A549 (cell line): Measurements from ENCODE around the gene HLA-A. TPM values are rescaled to one million over a fixed set of nuclear protein-coding genes. Genes with fewer than 3 reads are reported as not detected.
A peak's percentile ranks its signal among the peaks of the same experiment; 100 is the strongest.

Experiments used
- ATAC-seq, 2 experiments: fragments of 200-7000 bp in 1 of 2; fragments of >200 bp in 1 of 2; cut with Nextera tagmentation in 1 of 2; cut with Tn5 transposase in 1 of 2; 3 replicates each; pipeline versions ENCODE4 v1.8.0 to v1.9.1; 2018 to 2020; ENCODE audit warnings: mild to moderate bottlenecking in 1 of 2, moderate library complexity in 1 of 2
- CTCF ChIA-PET: fragments of 300-600 bp; sonication (Branson Sonifier 250); formaldehyde crosslinking; extraction: SDS; loops from one replicate; lab custom pipeline; 2021; ENCODE audit warnings: antibody characterized with exemption, inconsistent platforms; lab: Yijun Ruan, JAX
- POLR2A ChIA-PET: fragments of 350-600 bp; formaldehyde crosslinking; extraction: SDS; loops from one replicate; lab custom pipeline; 2021; ENCODE audit warnings: antibody characterized with exemption, inconsistent platforms; lab: Yijun Ruan, JAX
- DNase-seq, 2 experiments: peaks; one replicate each; pipeline versions ENCODE4 v3.0.0 to v3.0.0-alpha.2; 2011 to 2016; ENCODE audit warnings: low read depth in 1 of 2, low spot score in 1 of 2
- FAIRE-seq: peaks from 2 replicates; lab custom pipeline; 2011; peaks lifted over from hg19 to GRCh38; lab: Jason Lieb, UNC
- H3K27ac ChIP-seq, 2 experiments: fragments of >200 bp; sonication (Bioruptor Twin); formaldehyde crosslinking; 3 replicates each; pipeline ENCODE4 v1.5.1; 2016 to 2017
- H3K4me1 ChIP-seq: fragments of >200 bp; sonication (Bioruptor Twin); formaldehyde crosslinking; 3 replicates; pipeline ENCODE4 v1.6.1; 2016
- H3K4me2 ChIP-seq: fragments of >200 bp; sonication (Bioruptor Twin); formaldehyde crosslinking; 3 replicates; pipeline ENCODE4 v1.6.1; 2016
- H3K4me3 ChIP-seq: fragments of >200 bp; sonication (Bioruptor Twin); formaldehyde crosslinking; 3 replicates; pipeline ENCODE4 v1.5.1; 2016
- H3K9me3 ChIP-seq: fragments of >200 bp; sonication (Bioruptor Twin); formaldehyde crosslinking; 3 replicates; pipeline ENCODE4 v1.6.1; 2016
- CBX8 ChIP-seq: fragments of 200-600 bp; sonication (generic); IDR thresholded peaks from 2 replicates; pipeline ENCODE4 v1.6.1; 2016
- CEBPB ChIP-seq, 2 experiments: fragments of >200 bp in 1 of 2; sonication (Bioruptor Twin) in 1 of 2; formaldehyde crosslinking in 1 of 2; IDR thresholded peaks; 2 replicates each; pipeline ENCODE4 v1.6.1; 2012 to 2016
- FOSB ChIP-seq: fragments of 250-450 bp; sonication (Bioruptor Pico); IDR thresholded peaks from 2 replicates; pipeline ENCODE4 v1.5.0; 2020; ENCODE audit warnings: mild to moderate bottlenecking, moderate library complexity
- HOXB13 ChIP-seq: fragments of 250-450 bp; sonication (Bioruptor Pico); IDR thresholded peaks from 2 replicates; pipeline ENCODE4 v1.5.0; 2020; ENCODE audit warnings: low read depth, mild to moderate bottlenecking, moderate library complexity
- HOXB5 ChIP-seq: fragments of 250-450 bp; sonication (Bioruptor Pico); IDR thresholded peaks from 2 replicates; pipeline ENCODE4 v1.5.0; 2020; ENCODE audit warnings: mild to moderate bottlenecking, moderate library complexity
- JUNB ChIP-seq: fragments of >200 bp; sonication (Bioruptor Twin); formaldehyde crosslinking; IDR thresholded peaks from 2 replicates; pipeline ENCODE4 v1.6.1; 2016
- NFE2L2 ChIP-seq: fragments of 150-350 bp; conservative IDR thresholded peaks from 2 replicates; pipeline ENCODE4 v1.6.1; 2014; ENCODE audit warnings: low read length
- NPAS2 ChIP-seq: fragments of 250-450 bp; sonication (Bioruptor Pico); IDR thresholded peaks from 2 replicates; pipeline ENCODE4 v1.8.0; 2022; ENCODE audit warnings: mild to moderate bottlenecking, moderate library complexity, borderline replicate concordance
- NR3C1 ChIP-seq: fragments of >200 bp; sonication (Bioruptor Twin); formaldehyde crosslinking; IDR thresholded peaks from 3 replicates; pipeline ENCODE4 v1.6.1; 2017
- PHF8 ChIP-seq: fragments of 200-600 bp; sonication (generic); IDR thresholded peaks from 2 replicates; pipeline ENCODE4 v1.6.1; 2016; ENCODE audit warnings: low read depth, mild to moderate bottlenecking, antibody characterized with exemption, moderate library complexity, borderline replicate concordance
- RFX5 ChIP-seq: fragments of 450-650 bp; IDR thresholded peaks from 2 replicates; pipeline ENCODE4 v1.7.1; 2014; ENCODE audit warnings: antibody characterized with exemption, mild to moderate bottlenecking, moderate library complexity
- RNF2 ChIP-seq: fragments of 200-600 bp; sonication (generic); IDR thresholded peaks from 2 replicates; pipeline ENCODE4 v1.6.1; 2016; ENCODE audit warnings: low read depth, mild to moderate bottlenecking, antibody characterized with exemption, moderate library complexity, borderline replicate concordance
- SMC3 ChIP-seq: fragments of >200 bp; sonication (Bioruptor Twin); formaldehyde crosslinking; IDR thresholded peaks from 3 replicates; pipeline ENCODE4 v1.6.1; 2018; ENCODE audit warnings: inconsistent platforms
- TFCP2L1 ChIP-seq: fragments of 250-450 bp; sonication (Bioruptor Pico); IDR thresholded peaks from 2 replicates; pipeline ENCODE4 v1.5.0; 2021; ENCODE audit warnings: mild to moderate bottlenecking
- ZC3H11A ChIP-seq: fragments of 450-650 bp; IDR thresholded peaks from 2 replicates; pipeline ENCODE4 v1.6.1; 2014; ENCODE audit warnings: antibody characterized with exemption, mild to moderate bottlenecking
- WGBS: methylation state at CpG from one replicate; pipeline ENCODE4 v1.1.6; 2017; ENCODE audit errors: missing lambda C conversion rate; 5-methylcytosine and 5-hydroxymethylcytosine counted together
- polyA plus RNA-seq, 4 experiments: library from polyadenylated mRNA; depleted of rRNA in 3 of 4; stranded (reverse); fragments of >200 nt; fragmentation: RNase III in 1 of 4; extraction: RNeasy Plus Mini Kit Qiagen cat#74134 plus additional on column Dnase treatment in 1 of 4; gene quantifications; 2 replicates in 3 of 4; 3 replicates in 1 of 4; pipeline ENCODE4 v1.2.3, GENCODE V29; 2011 to 2017
- TF ChIP-seq, protein P1 (sequence below): IDR thresholded peaks from 2 replicates; pipeline ENCODE4 v1.6.1; 2012
- TF ChIP-seq, protein P2 (sequence below): fragments of >200 bp; sonication (Bioruptor Twin); formaldehyde crosslinking; IDR thresholded peaks from 3 replicates; pipeline ENCODE4 v1.5.1; 2016
- TF ChIP-seq, protein P3 (sequence below): fragments of 150-350 bp; IDR thresholded peaks from 2 replicates; pipeline ENCODE4 v1.6.1; 2014; ENCODE audit warnings: low read depth, mild to moderate bottlenecking, low read length

Gene HLA-A
- polyA plus RNA-seq, 2 of the 4 experiments (the other 2 are of a cell fraction), result 78.8 to 95.0 TPM

GRCh38 chr6:29990931-29991330 is 48.6 kb downstream of the HLA-A start:
- ATAC-seq (no peak), FAIRE-seq (no peak), DNase-seq (no peak)
- Histone ChIP-seq H3K4me1 (no peaks in the 10 kb centered on the region), H3K27ac (no peak overlapping the region), H3K4me3 (no peak overlapping the region), H3K4me2 (no peak overlapping the region), H3K9me3 (no peaks in the 10 kb centered on the region)
- ChIA-PET CTCF (interaction anchor here (1.0 kb wide), 1 partner anchor 13 kb away, joined by 5 read pairs; no protein-coding TSS in a partner anchor), POLR2A (no interaction called here)
- TF ChIP-seq HOXB13, result no peak
- TF ChIP-seq, protein P1, sequence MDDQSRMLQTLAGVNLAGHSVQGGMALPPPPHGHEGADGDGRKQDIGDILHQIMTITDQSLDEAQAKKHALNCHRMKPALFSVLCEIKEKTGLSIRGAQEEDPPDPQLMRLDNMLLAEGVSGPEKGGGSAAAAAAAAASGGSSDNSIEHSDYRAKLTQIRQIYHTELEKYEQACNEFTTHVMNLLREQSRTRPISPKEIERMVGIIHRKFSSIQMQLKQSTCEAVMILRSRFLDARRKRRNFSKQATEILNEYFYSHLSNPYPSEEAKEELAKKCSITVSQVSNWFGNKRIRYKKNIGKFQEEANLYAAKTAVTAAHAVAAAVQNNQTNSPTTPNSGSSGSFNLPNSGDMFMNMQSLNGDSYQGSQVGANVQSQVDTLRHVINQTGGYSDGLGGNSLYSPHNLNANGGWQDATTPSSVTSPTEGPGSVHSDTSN, result no peak
- no peak for TF ChIP-seq HOXB5 (CRISPR knock-in tag)
- TF ChIP-seq NPAS2 (CRISPR knock-in tag), result no peak

DNA sequence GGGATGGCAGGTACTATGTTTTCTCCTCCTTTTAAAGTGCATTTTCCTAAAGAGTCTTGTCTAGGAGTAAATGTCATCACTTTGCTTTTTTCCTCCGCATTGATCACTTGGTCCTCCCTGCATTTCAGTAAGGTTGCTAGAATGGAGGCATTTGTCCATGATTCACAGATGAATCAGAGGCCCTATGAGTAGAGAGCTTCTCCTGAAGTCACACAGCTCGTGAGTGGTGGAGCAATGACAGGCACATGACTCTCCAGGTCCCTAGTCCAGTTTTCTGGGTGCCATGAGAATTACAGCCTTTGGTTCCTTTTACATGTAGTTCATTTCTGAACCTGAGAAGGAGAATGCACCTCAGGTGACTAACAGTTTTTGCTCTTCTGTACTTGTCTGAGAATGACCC is 50.5 kb downstream of the HLA-A start:
- Histone ChIP-seq H3K27ac (no peak overlapping the region), H3K9me3 (no peaks in the 10 kb centered on the region), H3K4me2 (no peak overlapping the region), H3K4me1 (no peaks in the 10 kb centered on the region), H3K4me3 (no peak overlapping the region)
- peak in 1 of 2 experiments; percentile 6 for DNase-seq
- CTCF ChIA-PET, result interaction anchor here (0.9 kb wide), 1 partner anchor 178 kb away, joined by 3 read pairs; no protein-coding TSS in a partner anchor
- no peak for TF ChIP-seq CBX8
- TF ChIP-seq HOXB5 (CRISPR knock-in tag), result no peak
- TF ChIP-seq NPAS2 (CRISPR knock-in tag), result no peak
- TF ChIP-seq NR3C1, result no peak
- no peak for TF ChIP-seq NFE2L2
- TF ChIP-seq FOSB, result no peak
- no peak for TF ChIP-seq RFX5
- TF ChIP-seq, protein P1, result no peak
- TF ChIP-seq JUNB, result no peak
- TF ChIP-seq SMC3, result no peak
- TF ChIP-seq RNF2, result no peak
- TF ChIP-seq HOXB13, result no peak
- no peak for TF ChIP-seq TFCP2L1
- TF ChIP-seq CEBPB (IDR thresholded peaks at IDR 0.05), result no peak
- TF ChIP-seq, protein P2, sequence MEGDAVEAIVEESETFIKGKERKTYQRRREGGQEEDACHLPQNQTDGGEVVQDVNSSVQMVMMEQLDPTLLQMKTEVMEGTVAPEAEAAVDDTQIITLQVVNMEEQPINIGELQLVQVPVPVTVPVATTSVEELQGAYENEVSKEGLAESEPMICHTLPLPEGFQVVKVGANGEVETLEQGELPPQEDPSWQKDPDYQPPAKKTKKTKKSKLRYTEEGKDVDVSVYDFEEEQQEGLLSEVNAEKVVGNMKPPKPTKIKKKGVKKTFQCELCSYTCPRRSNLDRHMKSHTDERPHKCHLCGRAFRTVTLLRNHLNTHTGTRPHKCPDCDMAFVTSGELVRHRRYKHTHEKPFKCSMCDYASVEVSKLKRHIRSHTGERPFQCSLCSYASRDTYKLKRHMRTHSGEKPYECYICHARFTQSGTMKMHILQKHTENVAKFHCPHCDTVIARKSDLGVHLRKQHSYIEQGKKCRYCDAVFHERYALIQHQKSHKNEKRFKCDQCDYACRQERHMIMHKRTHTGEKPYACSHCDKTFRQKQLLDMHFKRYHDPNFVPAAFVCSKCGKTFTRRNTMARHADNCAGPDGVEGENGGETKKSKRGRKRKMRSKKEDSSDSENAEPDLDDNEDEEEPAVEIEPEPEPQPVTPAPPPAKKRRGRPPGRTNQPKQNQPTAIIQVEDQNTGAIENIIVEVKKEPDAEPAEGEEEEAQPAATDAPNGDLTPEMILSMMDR, result no peak
- TF ChIP-seq PHF8, result no peak
- no peak for TF ChIP-seq ZC3H11A
- POLR2A ChIA-PET, result no interaction called here
- WGBS, result 45% methylated on average over 2 of the region's 2 CpGs
- FAIRE-seq, result no peak
- peak in 1 of 2 experiments; percentile 85; a peak in 3 of 6 replicates for ATAC-seq

GRCh38 chr6:29994826-29995225 is 52.5 kb downstream of the HLA-A start:
- no peaks in the 10 kb centered on the region for H3K4me1 ChIP-seq
- FAIRE-seq (no peak), DNase-seq (no peak)
- TF ChIP-seq, protein P3, sequence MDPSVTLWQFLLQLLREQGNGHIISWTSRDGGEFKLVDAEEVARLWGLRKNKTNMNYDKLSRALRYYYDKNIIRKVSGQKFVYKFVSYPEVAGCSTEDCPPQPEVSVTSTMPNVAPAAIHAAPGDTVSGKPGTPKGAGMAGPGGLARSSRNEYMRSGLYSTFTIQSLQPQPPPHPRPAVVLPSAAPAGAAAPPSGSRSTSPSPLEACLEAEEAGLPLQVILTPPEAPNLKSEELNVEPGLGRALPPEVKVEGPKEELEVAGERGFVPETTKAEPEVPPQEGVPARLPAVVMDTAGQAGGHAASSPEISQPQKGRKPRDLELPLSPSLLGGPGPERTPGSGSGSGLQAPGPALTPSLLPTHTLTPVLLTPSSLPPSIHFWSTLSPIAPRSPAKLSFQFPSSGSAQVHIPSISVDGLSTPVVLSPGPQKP, result no peak
- TF ChIP-seq JUNB (no peak), HOXB13 (no peak)
- TF ChIP-seq, all 56 proteins: peak for 0
- CTCF ChIA-PET, result interaction anchor here (0.9 kb wide), 1 partner anchor 18 kb away, joined by 3 read pairs; no protein-coding TSS in a partner anchor
- no peak overlapping the region for H3K4me2 ChIP-seq
- POLR2A ChIA-PET, result no interaction called here
- no peaks in the 10 kb centered on the region for H3K9me3 ChIP-seq
- no peak overlapping the region for H3K27ac ChIP-seq
- no peak for ATAC-seq
- no peak overlapping the region for H3K4me3 ChIP-seq
- WGBS, result 93% methylated on average over 2 of the region's 5 CpGs
